K562 (cell line): ENCODE data around the gene GABARAP. TPM values are rescaled to one million over a fixed set of nuclear protein-coding genes. Genes with fewer than 3 reads are reported as not detected.

ENCODE experiments used
- ELF1 ChIP-seq: fragments of 200-800 bp; sonication (Bioruptor generic); IDR thresholded peaks from 2 replicates; pipeline ENCODE4 v1.6.1; 2016; ENCODE audit warnings: missing genetic modification characterization, missing compliant biosample characterization
- FOXA3 ChIP-seq, 2 experiments: fragments of 450-650 bp in 1 of 2; sonication (generic) in 1 of 2; formaldehyde crosslinking; IDR thresholded peaks in 1 of 2; conservative IDR thresholded peaks in 1 of 2; 2 replicates each; pipeline versions ENCODE4 v1.4.0 to v1.8.0; 2020 to 2022; ENCODE audit warnings: mild to moderate bottlenecking in 2 of 2, missing genetic modification reagents in 1 of 2
- NFIC ChIP-seq: fragments of 450-650 bp; IDR thresholded peaks from 2 replicates; pipeline ENCODE4 v1.6.1; 2017; ENCODE audit warnings: mild to moderate bottlenecking, inconsistent platforms
- PML ChIP-seq: IDR thresholded peaks from 2 replicates; pipeline ENCODE4 v1.6.1; 2012; ENCODE audit warnings: low read length, inconsistent platforms
- SRF ChIP-seq, 2 experiments: fragments of 250-450, 450-650 bp in 1 of 2; sonication (Bioruptor Pico) in 1 of 2; sonication (generic) in 1 of 2; formaldehyde crosslinking; IDR thresholded peaks; 2 replicates each; pipeline versions ENCODE4 v1.5.0 to v1.5.1; 2020 to 2022; ENCODE audit warnings: mild to moderate bottlenecking in 1 of 2, missing genetic modification reagents in 1 of 2
- ZNF354B ChIP-seq: fragments of 250-450 bp; sonication (Bioruptor Pico); IDR thresholded peaks from 2 replicates; pipeline ENCODE4 v1.4.0; 2020
- polyA plus RNA-seq, 8 experiments: library from polyadenylated mRNA; depleted of rRNA in 4 of 8; stranded (reverse) in 5 of 8; unstranded in 3 of 8; fragments of >200 nt; fragmentation: Nextera tagmentation in 2 of 8; fragmentation: Illumina TruSeq in 1 of 8; extraction: Ambion mirVana in 2 of 8; extraction: Trizol in 1 of 8; gene quantifications; 2 replicates each; pipeline versions ENCODE4 v1.2.1 to v1.2.3, GENCODE V29; 2011 to 2014; ENCODE audit warnings: inconsistent platforms in 1 of 8, missing spikeins in 1 of 8
- total RNA-seq, 7 experiments: library from RNA; depleted of rRNA in 6 of 7; stranded (reverse); fragments of >200 nt in 6 of 7; fragmentation: Illumina TruSeq in 2 of 7; extraction: Trizol in 2 of 7; gene quantifications; 2 replicates each; pipeline versions ENCODE4 v1.2.1 to v1.2.3, GENCODE V29; 2011 to 2021; ENCODE audit warnings: low replicate concordance in 1 of 7
- TF ChIP-seq, protein P1 (sequence below): sonication (generic); formaldehyde crosslinking; IDR thresholded peaks from 2 replicates; pipeline ENCODE4 v1.8.0; 2023; ENCODE audit warnings: mild to moderate bottlenecking, missing genetic modification reagents
- TF ChIP-seq, protein P2 (sequence below): sonication (generic); IDR thresholded peaks from 2 replicates; pipeline ENCODE4 v1.6.1; 2016
- TF ChIP-seq, protein P3 (sequence below): fragments of 450-650 bp; IDR thresholded peaks from 2 replicates; pipeline ENCODE4 v1.6.1; 2016; ENCODE audit warnings: mild to moderate bottlenecking, moderate library complexity

GABARAP gene
- total and polyA plus RNA-seq, 9 of the 15 experiments (the other 6 are each of a cell fraction or from before 2014, with no cell fraction given): 47.5 to 373 (median 152) TPM

DNA sequence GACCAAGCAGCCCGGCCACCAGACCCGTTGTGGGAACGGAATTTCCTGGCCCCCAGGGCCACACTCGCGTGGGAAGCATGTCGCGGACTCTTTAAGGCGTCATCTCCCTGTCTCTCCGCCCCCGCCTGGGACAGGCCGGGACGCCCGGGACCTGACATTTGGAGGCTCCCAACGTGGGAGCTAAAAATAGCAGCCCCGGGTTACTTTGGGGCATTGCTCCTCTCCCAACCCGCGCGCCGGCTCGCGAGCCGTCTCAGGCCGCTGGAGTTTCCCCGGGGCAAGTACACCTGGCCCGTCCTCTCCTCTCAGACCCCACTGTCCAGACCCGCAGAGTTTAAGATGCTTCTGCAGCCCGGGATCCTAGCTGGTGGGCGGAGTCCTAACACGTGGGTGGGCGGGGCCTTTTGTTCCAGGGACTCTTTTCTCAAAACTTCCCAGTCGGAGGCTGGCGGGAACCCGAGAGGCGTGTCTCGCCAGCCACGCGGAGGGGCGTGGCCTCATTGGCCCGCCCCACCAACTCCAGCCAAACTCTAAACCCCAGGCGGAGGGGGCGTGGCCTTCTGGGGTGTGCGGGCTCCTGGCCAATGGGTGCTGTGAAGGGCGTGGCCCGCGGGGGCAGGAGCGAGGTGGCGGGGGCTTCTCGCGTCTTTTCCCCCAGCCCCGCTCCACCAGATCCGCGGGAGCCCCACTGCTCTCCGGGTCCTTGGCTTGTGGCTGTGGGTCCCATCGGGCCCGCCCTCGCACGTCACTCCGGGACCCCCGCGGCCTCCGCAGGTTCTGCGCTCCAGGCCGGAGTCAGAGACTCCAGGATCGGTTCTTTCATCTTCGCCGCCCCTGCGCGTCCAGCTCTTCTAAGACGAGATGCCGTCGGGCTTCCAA lies 39.1 kb upstream of the GABARAP start, which contains the start of gene SLC2A4 (continued):
- TF ChIP-seq, protein P1, sequence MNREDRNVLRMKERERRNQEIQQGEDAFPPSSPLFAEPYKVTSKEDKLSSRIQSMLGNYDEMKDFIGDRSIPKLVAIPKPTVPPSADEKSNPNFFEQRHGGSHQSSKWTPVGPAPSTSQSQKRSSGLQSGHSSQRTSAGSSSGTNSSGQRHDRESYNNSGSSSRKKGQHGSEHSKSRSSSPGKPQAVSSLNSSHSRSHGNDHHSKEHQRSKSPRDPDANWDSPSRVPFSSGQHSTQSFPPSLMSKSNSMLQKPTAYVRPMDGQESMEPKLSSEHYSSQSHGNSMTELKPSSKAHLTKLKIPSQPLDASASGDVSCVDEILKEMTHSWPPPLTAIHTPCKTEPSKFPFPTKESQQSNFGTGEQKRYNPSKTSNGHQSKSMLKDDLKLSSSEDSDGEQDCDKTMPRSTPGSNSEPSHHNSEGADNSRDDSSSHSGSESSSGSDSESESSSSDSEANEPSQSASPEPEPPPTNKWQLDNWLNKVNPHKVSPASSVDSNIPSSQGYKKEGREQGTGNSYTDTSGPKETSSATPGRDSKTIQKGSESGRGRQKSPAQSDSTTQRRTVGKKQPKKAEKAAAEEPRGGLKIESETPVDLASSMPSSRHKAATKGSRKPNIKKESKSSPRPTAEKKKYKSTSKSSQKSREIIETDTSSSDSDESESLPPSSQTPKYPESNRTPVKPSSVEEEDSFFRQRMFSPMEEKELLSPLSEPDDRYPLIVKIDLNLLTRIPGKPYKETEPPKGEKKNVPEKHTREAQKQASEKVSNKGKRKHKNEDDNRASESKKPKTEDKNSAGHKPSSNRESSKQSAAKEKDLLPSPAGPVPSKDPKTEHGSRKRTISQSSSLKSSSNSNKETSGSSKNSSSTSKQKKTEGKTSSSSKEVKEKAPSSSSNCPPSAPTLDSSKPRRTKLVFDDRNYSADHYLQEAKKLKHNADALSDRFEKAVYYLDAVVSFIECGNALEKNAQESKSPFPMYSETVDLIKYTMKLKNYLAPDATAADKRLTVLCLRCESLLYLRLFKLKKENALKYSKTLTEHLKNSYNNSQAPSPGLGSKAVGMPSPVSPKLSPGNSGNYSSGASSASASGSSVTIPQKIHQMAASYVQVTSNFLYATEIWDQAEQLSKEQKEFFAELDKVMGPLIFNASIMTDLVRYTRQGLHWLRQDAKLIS (CRISPR knock-in tag): 0 out of 2 replicates have a peak, but pooled peaks have one; percentile 10
- TF ChIP-seq SRF (CRISPR knock-in tag; IDR thresholded peaks at IDR 0.05) (no peak), FOXA3 (CRISPR knock-in tag; conservative IDR thresholded peaks at IDR 0.05 in 1 of 2, IDR thresholded peaks at IDR 0.05 in 1 of 2) (no peak), PML (no peak), ZNF354B (CRISPR knock-in tag) (no peak), NFIC (no peak), ELF1 (tag) (no peak)
- TF ChIP-seq, protein P2, sequence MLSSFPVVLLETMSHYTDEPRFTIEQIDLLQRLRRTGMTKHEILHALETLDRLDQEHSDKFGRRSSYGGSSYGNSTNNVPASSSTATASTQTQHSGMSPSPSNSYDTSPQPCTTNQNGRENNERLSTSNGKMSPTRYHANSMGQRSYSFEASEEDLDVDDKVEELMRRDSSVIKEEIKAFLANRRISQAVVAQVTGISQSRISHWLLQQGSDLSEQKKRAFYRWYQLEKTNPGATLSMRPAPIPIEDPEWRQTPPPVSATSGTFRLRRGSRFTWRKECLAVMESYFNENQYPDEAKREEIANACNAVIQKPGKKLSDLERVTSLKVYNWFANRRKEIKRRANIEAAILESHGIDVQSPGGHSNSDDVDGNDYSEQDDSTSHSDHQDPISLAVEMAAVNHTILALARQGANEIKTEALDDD: no peak
- TF ChIP-seq, protein P3, sequence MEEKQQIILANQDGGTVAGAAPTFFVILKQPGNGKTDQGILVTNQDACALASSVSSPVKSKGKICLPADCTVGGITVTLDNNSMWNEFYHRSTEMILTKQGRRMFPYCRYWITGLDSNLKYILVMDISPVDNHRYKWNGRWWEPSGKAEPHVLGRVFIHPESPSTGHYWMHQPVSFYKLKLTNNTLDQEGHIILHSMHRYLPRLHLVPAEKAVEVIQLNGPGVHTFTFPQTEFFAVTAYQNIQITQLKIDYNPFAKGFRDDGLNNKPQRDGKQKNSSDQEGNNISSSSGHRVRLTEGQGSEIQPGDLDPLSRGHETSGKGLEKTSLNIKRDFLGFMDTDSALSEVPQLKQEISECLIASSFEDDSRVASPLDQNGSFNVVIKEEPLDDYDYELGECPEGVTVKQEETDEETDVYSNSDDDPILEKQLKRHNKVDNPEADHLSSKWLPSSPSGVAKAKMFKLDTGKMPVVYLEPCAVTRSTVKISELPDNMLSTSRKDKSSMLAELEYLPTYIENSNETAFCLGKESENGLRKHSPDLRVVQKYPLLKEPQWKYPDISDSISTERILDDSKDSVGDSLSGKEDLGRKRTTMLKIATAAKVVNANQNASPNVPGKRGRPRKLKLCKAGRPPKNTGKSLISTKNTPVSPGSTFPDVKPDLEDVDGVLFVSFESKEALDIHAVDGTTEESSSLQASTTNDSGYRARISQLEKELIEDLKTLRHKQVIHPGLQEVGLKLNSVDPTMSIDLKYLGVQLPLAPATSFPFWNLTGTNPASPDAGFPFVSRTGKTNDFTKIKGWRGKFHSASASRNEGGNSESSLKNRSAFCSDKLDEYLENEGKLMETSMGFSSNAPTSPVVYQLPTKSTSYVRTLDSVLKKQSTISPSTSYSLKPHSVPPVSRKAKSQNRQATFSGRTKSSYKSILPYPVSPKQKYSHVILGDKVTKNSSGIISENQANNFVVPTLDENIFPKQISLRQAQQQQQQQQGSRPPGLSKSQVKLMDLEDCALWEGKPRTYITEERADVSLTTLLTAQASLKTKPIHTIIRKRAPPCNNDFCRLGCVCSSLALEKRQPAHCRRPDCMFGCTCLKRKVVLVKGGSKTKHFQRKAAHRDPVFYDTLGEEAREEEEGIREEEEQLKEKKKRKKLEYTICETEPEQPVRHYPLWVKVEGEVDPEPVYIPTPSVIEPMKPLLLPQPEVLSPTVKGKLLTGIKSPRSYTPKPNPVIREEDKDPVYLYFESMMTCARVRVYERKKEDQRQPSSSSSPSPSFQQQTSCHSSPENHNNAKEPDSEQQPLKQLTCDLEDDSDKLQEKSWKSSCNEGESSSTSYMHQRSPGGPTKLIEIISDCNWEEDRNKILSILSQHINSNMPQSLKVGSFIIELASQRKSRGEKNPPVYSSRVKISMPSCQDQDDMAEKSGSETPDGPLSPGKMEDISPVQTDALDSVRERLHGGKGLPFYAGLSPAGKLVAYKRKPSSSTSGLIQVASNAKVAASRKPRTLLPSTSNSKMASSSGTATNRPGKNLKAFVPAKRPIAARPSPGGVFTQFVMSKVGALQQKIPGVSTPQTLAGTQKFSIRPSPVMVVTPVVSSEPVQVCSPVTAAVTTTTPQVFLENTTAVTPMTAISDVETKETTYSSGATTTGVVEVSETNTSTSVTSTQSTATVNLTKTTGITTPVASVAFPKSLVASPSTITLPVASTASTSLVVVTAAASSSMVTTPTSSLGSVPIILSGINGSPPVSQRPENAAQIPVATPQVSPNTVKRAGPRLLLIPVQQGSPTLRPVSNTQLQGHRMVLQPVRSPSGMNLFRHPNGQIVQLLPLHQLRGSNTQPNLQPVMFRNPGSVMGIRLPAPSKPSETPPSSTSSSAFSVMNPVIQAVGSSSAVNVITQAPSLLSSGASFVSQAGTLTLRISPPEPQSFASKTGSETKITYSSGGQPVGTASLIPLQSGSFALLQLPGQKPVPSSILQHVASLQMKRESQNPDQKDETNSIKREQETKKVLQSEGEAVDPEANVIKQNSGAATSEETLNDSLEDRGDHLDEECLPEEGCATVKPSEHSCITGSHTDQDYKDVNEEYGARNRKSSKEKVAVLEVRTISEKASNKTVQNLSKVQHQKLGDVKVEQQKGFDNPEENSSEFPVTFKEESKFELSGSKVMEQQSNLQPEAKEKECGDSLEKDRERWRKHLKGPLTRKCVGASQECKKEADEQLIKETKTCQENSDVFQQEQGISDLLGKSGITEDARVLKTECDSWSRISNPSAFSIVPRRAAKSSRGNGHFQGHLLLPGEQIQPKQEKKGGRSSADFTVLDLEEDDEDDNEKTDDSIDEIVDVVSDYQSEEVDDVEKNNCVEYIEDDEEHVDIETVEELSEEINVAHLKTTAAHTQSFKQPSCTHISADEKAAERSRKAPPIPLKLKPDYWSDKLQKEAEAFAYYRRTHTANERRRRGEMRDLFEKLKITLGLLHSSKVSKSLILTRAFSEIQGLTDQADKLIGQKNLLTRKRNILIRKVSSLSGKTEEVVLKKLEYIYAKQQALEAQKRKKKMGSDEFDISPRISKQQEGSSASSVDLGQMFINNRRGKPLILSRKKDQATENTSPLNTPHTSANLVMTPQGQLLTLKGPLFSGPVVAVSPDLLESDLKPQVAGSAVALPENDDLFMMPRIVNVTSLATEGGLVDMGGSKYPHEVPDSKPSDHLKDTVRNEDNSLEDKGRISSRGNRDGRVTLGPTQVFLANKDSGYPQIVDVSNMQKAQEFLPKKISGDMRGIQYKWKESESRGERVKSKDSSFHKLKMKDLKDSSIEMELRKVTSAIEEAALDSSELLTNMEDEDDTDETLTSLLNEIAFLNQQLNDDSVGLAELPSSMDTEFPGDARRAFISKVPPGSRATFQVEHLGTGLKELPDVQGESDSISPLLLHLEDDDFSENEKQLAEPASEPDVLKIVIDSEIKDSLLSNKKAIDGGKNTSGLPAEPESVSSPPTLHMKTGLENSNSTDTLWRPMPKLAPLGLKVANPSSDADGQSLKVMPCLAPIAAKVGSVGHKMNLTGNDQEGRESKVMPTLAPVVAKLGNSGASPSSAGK: 0 out of 2 replicates have a peak, but pooled peaks have one; percentile 47
